Measurements from ENCODE around the gene FTH1.
"Not testable (repeated sequence)": the region's sequence is repeated elsewhere in the genome, so short reads cannot be mapped to it uniquely, and the experiment has no call there.

The FTH1 gene

DNA sequence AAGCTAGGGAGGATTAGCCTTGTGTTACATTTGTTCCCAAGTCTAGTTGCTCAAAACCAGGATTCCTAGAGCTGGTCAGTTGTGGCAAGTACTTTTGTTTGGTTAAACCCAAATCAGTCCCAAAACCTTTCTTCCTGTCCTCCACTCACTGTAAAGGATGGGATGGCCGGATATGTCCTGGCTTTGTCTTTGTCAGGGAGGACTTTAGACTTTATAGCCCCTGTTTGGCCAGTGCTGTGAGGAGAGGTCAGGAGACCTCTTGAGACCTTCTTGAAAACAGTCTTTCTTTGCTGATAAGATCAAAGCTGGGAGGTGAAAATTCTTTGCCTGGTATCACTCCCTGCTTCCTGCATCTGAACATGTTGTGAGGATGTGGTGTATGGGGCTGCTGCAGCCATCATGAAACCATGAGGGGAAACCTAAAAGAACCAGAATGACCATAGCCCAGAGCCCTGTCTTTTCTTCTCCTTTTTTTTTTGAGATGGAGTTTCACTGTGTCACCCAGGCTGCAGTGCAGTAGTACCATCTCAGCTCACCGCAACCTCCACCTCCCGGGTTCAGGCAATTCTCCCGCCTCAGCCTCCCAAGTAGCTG is 43.6 kb upstream of the FTH1 start:
- peak; percentile 37 for DNase-seq (ENCODE audit: low read depth)
- TF ChIP-seq, protein P1, sequence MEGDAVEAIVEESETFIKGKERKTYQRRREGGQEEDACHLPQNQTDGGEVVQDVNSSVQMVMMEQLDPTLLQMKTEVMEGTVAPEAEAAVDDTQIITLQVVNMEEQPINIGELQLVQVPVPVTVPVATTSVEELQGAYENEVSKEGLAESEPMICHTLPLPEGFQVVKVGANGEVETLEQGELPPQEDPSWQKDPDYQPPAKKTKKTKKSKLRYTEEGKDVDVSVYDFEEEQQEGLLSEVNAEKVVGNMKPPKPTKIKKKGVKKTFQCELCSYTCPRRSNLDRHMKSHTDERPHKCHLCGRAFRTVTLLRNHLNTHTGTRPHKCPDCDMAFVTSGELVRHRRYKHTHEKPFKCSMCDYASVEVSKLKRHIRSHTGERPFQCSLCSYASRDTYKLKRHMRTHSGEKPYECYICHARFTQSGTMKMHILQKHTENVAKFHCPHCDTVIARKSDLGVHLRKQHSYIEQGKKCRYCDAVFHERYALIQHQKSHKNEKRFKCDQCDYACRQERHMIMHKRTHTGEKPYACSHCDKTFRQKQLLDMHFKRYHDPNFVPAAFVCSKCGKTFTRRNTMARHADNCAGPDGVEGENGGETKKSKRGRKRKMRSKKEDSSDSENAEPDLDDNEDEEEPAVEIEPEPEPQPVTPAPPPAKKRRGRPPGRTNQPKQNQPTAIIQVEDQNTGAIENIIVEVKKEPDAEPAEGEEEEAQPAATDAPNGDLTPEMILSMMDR (IDR thresholded peaks at IDR 0.05; ENCODE audit: insufficient read depth, low read depth, low read length, missing control alignments), result no peak
- H3K4me3 ChIP-seq (ENCODE audit: low read depth, low read length), result no peak overlapping the region

DNA sequence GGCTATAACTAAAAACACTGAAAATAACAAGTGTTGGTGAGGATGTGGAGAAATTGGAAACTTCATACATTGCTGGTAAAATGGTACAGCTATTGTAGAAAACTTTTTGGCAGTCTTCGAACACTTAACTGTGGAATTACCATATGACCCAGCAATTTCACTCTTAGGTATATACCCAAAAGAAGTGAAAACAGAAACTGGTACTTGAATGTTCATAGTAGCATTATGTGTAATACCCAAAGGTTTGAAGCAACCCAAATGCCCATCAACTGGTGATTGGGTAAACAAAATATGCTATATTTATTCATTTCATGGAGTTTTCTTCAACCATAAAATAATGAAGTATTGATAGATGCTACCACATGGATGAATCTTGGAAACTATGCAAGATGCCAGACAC is 40.8 kb upstream of the FTH1 start:
- peak; percentile 46 for DNase-seq (ENCODE audit: low read depth)
- TF ChIP-seq, protein P1 (IDR thresholded peaks at IDR 0.05; ENCODE audit: insufficient read depth, low read depth, low read length, missing control alignments), result no peak
- H3K4me3 ChIP-seq (ENCODE audit: low read depth, low read length), result no peak overlapping the region

DNA sequence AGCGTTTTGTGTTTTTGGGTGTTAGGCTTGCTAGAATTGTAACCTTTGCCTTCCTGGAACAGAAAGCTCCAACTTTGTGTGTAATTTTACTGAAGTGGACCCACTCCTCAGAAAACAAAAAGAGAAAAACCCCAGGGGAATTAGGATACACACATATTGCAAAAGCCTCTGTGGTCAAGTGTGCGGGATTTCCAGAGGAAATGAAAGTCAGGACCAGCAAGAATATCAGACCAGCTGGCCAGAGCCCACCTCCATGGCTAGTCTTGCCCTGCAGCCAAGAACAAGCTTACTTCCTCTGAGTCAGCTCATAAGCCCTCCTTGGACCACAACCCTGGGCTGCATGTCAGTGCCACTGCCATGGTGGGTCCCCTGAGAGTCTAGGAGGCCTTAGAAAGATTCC is 37.0 kb upstream of the FTH1 start:
- H3K4me3 ChIP-seq (ENCODE audit: low read depth, low read length), result no peak overlapping the region
- TF ChIP-seq, protein P1 (IDR thresholded peaks at IDR 0.05; ENCODE audit: insufficient read depth, low read depth, low read length, missing control alignments), result no peak
- peak; percentile 91 for DNase-seq (ENCODE audit: low read depth)

DNA sequence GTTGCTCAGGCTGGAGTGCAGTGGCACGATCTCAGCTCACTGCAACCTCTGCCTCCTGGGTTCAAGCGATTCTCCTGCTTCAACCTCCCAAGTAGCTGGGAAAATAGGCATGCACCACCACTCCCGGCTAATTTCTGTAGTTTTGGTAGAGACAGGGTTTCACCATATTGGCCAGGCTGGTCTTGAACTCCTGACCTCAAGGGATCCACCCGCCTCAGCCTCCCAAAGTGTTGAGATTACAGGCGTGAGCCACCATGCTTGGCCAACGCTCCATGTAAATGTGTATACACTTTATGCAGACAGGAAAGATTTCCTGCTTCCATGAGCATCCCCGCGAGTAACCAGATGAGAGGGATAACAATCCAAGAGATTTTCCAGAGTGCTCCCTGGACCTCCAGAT is 34.8 kb upstream of the FTH1 start:
- DNase-seq (ENCODE audit: low read depth); H3K4me3 ChIP-seq (ENCODE audit: low read depth, low read length): not testable (repeated sequence)

DNA sequence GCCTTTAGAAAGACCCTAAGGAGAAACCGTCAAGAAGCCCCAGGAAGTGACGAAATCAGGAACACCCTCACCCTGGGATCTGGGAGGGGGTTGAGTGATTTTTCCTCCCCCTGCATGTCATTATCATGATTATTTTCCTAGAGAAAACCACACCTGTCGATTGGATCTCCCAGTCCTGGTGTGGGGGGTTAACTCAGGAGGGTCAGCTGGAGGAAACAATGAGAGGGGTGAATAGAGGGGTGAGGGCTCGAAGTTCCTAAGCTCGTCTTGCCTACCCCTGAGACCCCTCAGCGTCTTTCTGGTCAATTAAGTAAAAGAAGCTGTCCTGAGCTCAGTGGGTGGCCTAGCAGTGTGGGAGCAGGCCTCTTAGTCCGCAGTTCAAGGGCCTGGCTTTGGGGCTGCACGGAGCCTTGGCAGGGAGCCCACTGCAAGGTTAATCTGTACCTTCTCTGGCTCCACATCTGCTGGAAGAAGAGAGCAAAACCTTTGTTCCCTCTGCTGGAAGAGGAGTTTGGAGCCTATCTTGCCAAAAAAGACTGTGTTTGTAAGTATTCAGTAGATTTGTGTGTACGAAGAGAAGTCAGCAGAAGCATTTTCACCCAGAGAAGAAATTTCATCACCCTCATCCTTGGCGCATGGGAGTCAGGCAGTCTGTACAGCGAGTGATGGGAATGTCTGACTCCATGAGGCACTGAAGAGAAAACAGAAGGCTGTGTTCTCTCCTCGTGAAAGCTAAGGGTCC is 34.2 kb upstream of the FTH1 start:
- TF ChIP-seq, protein P1 (IDR thresholded peaks at IDR 0.05; ENCODE audit: insufficient read depth, low read depth, low read length, missing control alignments), result no peak
- no peak overlapping the region for H3K4me3 ChIP-seq (ENCODE audit: low read depth, low read length)
- no peak for DNase-seq (ENCODE audit: low read depth)

DNA sequence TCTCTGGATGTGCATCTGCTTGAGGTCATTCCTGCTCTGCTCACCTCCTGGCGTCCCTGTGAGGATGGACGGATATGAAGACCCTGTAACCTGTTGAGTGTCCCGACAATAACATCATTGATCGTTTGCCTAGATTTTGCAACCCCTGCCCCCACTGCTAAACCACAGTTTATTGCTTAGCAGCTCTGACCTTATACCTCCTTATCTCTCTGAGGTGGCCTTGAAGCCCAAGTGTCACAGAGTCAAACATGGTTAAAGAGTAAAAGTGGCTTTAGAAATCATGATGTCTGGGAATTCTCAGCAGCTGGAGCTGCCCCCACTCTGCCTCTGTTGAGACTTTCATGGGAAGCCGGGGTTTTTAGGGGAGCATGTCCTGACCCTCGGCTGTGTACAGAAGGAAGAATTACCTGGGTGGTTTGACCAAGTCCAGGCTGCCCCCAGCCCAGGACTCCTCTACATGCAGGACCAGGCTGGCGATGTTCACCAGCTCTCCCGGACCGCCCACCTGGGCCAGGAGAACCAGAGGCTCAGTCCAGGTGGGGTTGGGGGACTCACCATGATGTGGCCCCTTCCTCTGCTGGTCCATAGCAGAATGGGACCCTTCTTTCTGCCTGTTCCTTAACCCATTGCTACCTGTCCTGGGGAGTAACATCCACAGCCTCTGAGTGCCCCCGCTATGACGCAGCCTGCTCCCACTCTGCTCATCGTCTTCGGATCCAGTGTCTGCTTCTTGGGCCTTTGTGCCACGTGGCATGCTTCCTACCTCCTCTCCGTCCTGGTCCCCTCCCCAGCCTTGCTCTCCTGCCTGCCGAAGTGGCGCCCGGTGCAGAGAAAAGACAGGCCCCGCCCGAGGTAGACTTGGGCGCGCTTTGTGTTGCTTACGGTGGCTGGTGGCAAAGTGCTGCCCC is 33.4 kb upstream of the FTH1 start:
- DNase-seq (ENCODE audit: low read depth), result no peak
- no peak overlapping the region for H3K4me3 ChIP-seq (ENCODE audit: low read depth, low read length)
- TF ChIP-seq, protein P1 (IDR thresholded peaks at IDR 0.05; ENCODE audit: insufficient read depth, low read depth, low read length, missing control alignments), result no peak

All from GM12865 (cell line).